ENCODE data around the gene CES5A. TPM values are rescaled to one million over a fixed set of nuclear protein-coding genes. Genes with fewer than 3 reads are reported as not detected.
"Not testable (repeated sequence)": the region's sequence is repeated elsewhere in the genome, so short reads cannot be mapped to it uniquely, and the experiment has no call there.

The CES5A gene
- total RNA-seq, 4 donors from 2014 or later: not detected

- in situ Hi-C loops (cut with MboI; ENCODE audit: low sequenced_read_pairs in 4 of 4): no loop called here
- H3K27ac ChIP-seq: no peak overlapping the region
These were observed 13.9 kb downstream of the CES5A start for GRCh38 chr16:55861288-55861687.

GRCh38 chr16:55857650-55858049 lies 17.5 kb downstream of the CES5A start:
- DNase-seq; intact Hi-C loops (cut with DNase I; ENCODE audit: low total_unique reads); in situ Hi-C loops (cut with MboI; ENCODE audit: low sequenced_read_pairs in 4 of 4): not testable (repeated sequence)

More at GRCh38 chr16:55861288-55861687, 13.9 kb downstream of the CES5A start:
- intact Hi-C loops (cut with DNase I; ENCODE audit: low total_unique reads): no loop called here
- no peaks in the 10 kb centered on the region for H3K4me1 ChIP-seq
- no peaks in the 10 kb centered on the region for H3K9me3 ChIP-seq
- H3K4me3 ChIP-seq: no peak overlapping the region
- no peaks in the 10 kb centered on the region for H3K36me3 ChIP-seq
- ATAC-seq: no peak
- H3K27me3 ChIP-seq: no peaks in the 10 kb centered on the region
- TF ChIP-seq CTCF (IDR thresholded peaks at IDR 0.05 in 4 of 5, conservative IDR thresholded peaks at IDR 0.05 in 1 of 5) (no peak), POLR2A (IDR thresholded peaks at IDR 0.05) (no peak)
- DNase-seq: no peak

GRCh38 chr16:55856950-55857349 lies 18.2 kb downstream of the CES5A start:
- Histone ChIP-seq H3K9me3 (no peaks in the 10 kb centered on the region), H3K4me3 (no peak overlapping the region), H3K4me1 (no peaks in the 10 kb centered on the region), H3K36me3 (no peaks in the 10 kb centered on the region), H3K27me3 (no peaks in the 10 kb centered on the region), H3K27ac (no peak overlapping the region)
- in situ Hi-C loops (cut with MboI; ENCODE audit: low sequenced_read_pairs in 4 of 4) (no loop called here), intact Hi-C loops (cut with DNase I; ENCODE audit: low total_unique reads) (no loop called here)
- TF ChIP-seq POLR2A (IDR thresholded peaks at IDR 0.05): no peak
- no peak for TF ChIP-seq CTCF (IDR thresholded peaks at IDR 0.05 in 4 of 5, conservative IDR thresholded peaks at IDR 0.05 in 1 of 5)
- ATAC-seq (no peak), DNase-seq (no peak)

More at GRCh38 chr16:55857650-55858049, 17.5 kb downstream of the CES5A start:
- H3K36me3 ChIP-seq, H3K4me1 ChIP-seq, H3K27me3 ChIP-seq, ATAC-seq, H3K4me3 ChIP-seq, H3K27ac ChIP-seq, H3K9me3 ChIP-seq: not testable (repeated sequence)

DNA sequence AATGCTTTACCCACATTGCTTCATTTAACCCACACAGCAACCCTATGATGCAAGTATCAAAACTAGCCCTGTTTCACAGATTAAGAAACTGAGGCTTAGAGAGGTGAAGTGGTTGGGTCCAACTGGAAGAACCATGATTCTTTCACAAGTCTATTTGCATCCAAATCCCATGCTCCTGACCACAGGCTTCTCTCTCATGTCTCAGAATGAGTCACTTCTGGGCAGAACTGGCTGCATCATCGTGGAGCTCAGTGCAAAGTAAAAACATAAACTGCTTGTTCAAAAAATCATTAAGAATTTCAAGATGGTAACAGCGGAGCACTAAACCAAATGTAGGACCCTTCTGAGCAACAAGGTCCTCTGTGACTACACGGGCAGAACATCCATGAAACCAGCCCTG lies 22.1 kb downstream of the CES5A start:
- H3K27me3 ChIP-seq: peaks cover 0 to 9% (median 8%) of the 10 kb centered on the region in 3 donors
- TF ChIP-seq CTCF (IDR thresholded peaks at IDR 0.05 in 4 of 5, conservative IDR thresholded peaks at IDR 0.05 in 1 of 5) (no peak), POLR2A (IDR thresholded peaks at IDR 0.05) (no peak)

DNA sequence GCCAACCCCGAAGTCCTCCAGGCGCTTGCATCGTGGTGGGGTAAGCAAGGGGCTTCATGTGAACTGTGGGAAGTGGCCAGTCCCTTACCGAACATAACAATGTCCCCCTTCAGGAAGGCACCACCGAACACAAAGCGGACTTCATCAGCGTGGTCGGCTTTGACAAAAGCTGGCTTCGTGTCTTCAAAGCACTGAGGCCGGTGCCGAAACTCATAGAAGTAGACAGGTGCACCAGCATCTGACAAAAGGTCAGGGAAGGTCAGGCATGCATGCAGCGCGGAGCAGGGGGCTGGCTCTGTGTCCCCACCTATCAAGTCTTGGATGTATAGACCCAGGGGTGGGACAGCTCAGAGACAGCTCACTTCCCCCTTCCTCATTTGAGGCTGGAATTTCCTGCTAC lies 25.6 kb downstream of the CES5A start:
- ATAC-seq (no peak), DNase-seq (no peak)
- intact Hi-C loops (cut with DNase I; ENCODE audit: low total_unique reads) (no loop called here), in situ Hi-C loops (cut with MboI; ENCODE audit: low sequenced_read_pairs in 4 of 4) (loop anchor here in 2 of 4 donors (10.0 to 25.0 kb wide), 2 partner anchors 385 to 387 kb away; no protein-coding TSS in a partner anchor)
- Histone ChIP-seq H3K4me1 (no peaks in the 10 kb centered on the region), H3K27ac (no peak overlapping the region), H3K36me3 (no peaks in the 10 kb centered on the region), H3K4me3 (no peak overlapping the region), H3K27me3 (peaks cover 0 to 18% (median 12%) of the 10 kb centered on the region in 3 donors), H3K9me3 (no peaks in the 10 kb centered on the region)
- TF ChIP-seq CTCF (IDR thresholded peaks at IDR 0.05 in 4 of 5, conservative IDR thresholded peaks at IDR 0.05 in 1 of 5): no peak
- no peak for TF ChIP-seq POLR2A (IDR thresholded peaks at IDR 0.05)

More for the DNA sequence above, 22.1 kb downstream of the CES5A start:
- ATAC-seq: no peak
- intact Hi-C loops (cut with DNase I; ENCODE audit: low total_unique reads) (no loop called here), in situ Hi-C loops (cut with MboI; ENCODE audit: low sequenced_read_pairs in 4 of 4) (no loop called here)
- H3K27ac ChIP-seq: no peak overlapping the region
- no peaks in the 10 kb centered on the region for H3K36me3 ChIP-seq
- no peaks in the 10 kb centered on the region for H3K4me1 ChIP-seq
- H3K4me3 ChIP-seq: no peak overlapping the region
- no peak for DNase-seq
- H3K9me3 ChIP-seq: no peaks in the 10 kb centered on the region
